Activated CD8-positive, alpha-beta memory T cell treated with anti-CD3 and anti-CD28 coated beads for 1 hour (primary cell): ENCODE results near the gene SSTR3.

Source experiments
- DNase-seq, 2 donors: peaks; one replicate each; pipeline ENCODE4 v3.0.0-alpha.2; 2020; ENCODE audit warnings: low read depth in 1 of 2; ENCODE audit errors: extremely low read depth in 1 of 2

SSTR3 gene

GRCh38 chr22:37198258-37199102 lies 13.8 kb downstream of the SSTR3 start:
- DNase-seq, result peak; percentile 76 to 89

DNA sequence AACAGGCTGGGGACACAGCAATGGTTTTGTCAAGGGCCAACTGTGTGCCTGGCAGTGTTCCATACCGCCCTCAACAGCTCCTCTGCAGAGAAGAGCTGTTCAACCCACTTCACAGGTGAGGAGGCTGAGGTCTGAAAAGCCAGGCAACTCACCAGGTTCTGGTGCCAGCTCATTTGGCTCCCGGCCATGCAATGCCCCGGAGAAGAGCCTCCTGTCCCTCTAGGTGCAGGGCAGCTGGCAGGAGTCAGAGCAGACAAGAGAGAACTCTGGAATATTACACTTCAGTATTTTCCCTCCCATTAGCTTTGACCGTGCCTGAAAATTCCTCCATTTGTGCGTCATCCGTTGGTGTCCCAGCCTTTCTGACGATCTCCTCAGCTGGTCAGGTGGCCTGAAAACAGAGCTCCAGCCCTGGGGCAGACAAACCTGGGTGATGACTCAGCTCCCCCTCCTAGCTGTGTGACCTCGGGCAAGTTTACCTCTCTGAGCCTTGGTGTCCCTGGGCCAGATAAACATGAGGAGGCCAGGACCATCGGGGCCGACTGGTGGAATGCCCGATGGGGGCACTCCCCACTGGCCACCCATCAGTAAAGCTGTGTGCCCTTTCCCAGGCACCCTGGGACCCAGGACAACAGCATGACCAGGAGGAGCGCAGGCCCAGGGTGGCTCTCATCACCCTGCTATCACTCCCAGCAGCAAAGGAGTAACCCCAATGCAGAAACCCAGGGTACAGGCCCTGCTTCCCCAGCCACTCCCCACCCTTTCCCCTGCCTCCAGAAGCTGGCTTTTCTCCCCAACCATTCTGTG lies 14.6 kb downstream of the SSTR3 start:
- no peak for DNase-seq

DNA sequence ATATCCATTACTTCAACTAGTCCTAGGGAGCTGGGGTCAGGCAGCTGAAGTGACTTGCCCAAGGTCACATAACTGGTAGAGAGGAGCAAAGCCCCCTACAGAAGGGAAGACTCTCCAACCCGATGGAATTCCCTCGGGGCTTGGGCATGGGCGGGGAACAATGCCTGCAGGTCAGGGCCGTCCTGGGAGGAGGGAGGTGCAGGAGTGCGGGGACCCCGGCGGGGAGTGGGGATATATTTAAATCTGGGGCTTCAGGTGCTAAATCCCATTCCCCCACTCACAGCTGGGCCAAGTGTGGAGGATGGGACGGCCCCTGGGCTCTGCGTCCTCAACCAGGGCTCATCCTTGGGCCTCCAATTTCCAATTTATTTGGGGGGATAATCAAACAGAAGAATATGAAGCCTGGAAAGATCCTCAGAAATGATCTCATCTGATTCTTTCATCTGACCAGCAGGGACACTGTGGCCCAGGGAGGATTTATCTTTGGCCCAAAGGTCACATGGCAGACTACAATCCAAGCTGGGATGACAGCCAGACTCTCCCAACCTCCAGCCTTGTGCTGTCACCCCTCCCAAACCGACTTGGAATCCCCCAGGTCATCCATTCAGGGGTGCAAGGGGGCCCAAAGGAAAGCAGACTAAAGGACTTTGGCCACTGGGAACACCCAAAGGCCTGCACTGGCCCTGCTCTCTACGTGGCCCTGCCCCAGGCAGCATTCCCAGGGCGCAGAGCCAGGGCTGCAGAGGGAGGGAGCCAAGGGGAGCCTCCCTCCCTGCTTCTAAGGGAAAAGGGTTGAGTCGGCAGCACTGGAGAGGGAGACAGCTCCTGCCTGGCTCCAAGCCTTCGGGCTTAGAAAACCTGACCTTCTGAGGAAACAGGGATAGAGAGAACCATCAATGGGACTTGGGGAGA lies 15.5 kb downstream of the SSTR3 start:
- no peak for DNase-seq

DNA sequence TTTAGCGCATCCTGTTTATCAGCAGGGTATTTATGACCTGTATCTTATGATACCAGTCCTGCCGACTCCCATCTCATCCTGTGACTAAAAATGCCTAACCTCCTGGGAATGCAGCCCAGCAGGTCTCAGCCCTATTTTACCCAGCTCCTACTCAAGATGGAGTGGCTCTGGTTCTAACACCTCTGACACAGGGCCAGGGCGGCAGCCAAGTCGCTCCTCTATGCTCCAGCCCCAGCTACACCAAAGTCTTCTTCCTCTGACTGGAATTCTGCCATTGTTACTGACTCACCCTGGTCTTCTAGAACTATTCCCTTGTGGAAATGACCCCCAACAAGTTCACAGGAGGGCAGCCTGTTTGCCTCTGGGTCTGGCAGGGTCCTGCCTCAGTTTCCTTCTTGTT lies 16.4 kb downstream of the SSTR3 start:
- no peak for DNase-seq

GRCh38 chr22:37194750-37195149 lies 17.5 kb downstream of the SSTR3 start:
- no peak for DNase-seq

DNA sequence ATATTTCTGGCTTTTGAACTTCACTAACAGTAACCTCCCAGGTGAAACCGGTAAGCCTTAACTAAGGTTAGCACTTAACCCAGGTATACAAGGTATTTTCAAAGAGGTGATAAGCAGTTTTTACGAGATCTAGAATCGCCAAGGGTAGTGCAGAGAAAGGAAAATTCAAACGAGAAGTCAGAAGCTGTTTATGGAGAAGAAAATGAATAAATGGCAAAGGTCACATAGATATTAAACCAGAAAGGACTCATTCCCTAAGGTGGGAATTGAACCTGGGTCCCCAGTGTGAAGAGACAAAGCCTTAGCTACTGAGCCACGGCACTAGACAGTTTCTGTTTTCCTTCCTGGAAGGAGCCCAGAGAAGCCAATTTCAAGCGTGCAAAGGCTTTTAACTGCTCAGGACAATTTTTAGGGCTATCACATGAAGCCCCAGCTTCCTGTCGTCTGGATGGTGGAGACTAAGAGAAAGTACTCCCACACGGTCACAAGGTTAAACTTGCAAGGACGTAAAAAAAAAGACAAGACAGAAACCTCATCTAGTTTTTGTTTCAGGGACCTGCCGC lies 18.6 kb downstream of the SSTR3 start:
- no peak for DNase-seq

- DNase-seq, result no peak
These were observed 19.5 kb downstream of the SSTR3 start for GRCh38 chr22:37192741-37193140.

- DNase-seq, result no peak
These were observed 20.1 kb downstream of the SSTR3 start for GRCh38 chr22:37192204-37192603.

- DNase-seq, result no peak
These were observed 22.0 kb downstream of the SSTR3 start for GRCh38 chr22:37190262-37190780.

DNA sequence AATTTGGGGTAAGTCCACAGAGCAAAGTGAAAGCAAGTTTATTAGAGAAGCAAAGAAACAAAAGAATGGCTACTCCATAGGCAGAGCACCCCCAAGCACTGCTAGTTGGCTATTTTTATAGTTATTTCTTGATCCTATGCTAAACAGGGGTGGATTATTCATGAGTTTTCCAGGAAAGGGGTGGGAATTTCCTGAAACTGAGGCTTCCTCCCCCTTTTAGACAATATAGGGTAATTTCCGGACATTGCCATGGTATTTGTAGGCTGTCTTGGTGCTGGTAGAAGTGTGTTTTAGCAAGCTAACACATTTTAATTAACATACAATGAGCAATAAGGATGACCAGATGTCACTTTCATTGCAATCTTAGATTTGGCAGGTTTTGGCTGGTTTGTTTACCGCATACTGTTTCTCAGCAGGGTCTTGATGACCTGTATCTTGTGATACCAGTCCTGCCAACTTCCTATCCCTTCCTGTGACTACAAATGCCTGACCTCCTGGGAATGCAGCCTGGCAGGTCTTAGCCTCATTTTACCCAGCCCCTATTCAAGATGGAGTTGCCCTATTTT lies 23.3 kb downstream of the SSTR3 start:
- no peak for DNase-seq

- DNase-seq, result no peak
These were observed 24.2 kb downstream of the SSTR3 start, which contains the start of gene C1QTNF6 for GRCh38 chr22:37187891-37188761. Gene C1QTNF6, minus strand, starts transcription at chr22:37188247. Its CDS starts 34 bp downstream, at chr22:37188213.

GRCh38 chr22:37187552-37187890 lies 24.8 kb downstream of the SSTR3 start:
- DNase-seq, result no peak

- DNase-seq, result no peak
These were observed 25.2 kb downstream of the SSTR3 start for GRCh38 chr22:37186997-37187522.

- no peak for DNase-seq
These were observed 25.9 kb downstream of the SSTR3 start for GRCh38 chr22:37186228-37186996.

- no peak for DNase-seq
These were observed 26.5 kb downstream of the SSTR3 start for GRCh38 chr22:37185646-37186227.

- DNase-seq, result no peak
These were observed 27.3 kb downstream of the SSTR3 start for GRCh38 chr22:37184816-37185541.

GRCh38 chr22:37184380-37184755 lies 27.9 kb downstream of the SSTR3 start:
- no peak for DNase-seq
